Left lung (tissue), 10 donors: ENCODE results near the gene M1AP. TPM values are rescaled to one million over a fixed set of nuclear protein-coding genes. Genes with fewer than 3 reads are reported as not detected.

ENCODE experiments used
- ATAC-seq: fragments of 200-7000 bp; cut with Tn5 transposase; one replicate; pipeline ENCODE4 v1.9.1; 2020; ENCODE audit warnings: moderate library complexity
- DNase-seq, 4 donors: peaks; one replicate each; pipeline ENCODE4 v3.0.0-alpha.2; 2013 to 2020
- H3K27ac ChIP-seq, 2 donors: fragments of 200-600 bp; sonication (generic) in 1 of 2; one replicate each; pipeline versions ENCODE4 v1.5.0 to v1.8.0; 2020 to 2021
- H3K27me3 ChIP-seq, 2 donors: fragments of 200-600 bp; sonication (generic) in 1 of 2; one replicate each; pipeline versions ENCODE4 v1.5.0 to v1.8.0; 2020 to 2021
- H3K36me3 ChIP-seq, 2 donors: fragments of 200-600 bp; sonication (generic) in 1 of 2; one replicate each; pipeline versions ENCODE4 v1.5.0 to v1.8.0; 2020 to 2021
- H3K4me1 ChIP-seq, 2 donors: fragments of 200-600 bp; one replicate each; pipeline ENCODE4 v1.8.0; 2021
- H3K4me3 ChIP-seq, 2 donors: fragments of 200-600 bp; sonication (generic) in 1 of 2; one replicate each; pipeline versions ENCODE4 v1.5.0 to v1.8.0; 2020 to 2021; ENCODE audit warnings: mild to moderate bottlenecking in 1 of 2
- H3K9me3 ChIP-seq, 2 donors: fragments of 200-600 bp; sonication (generic) in 1 of 2; one replicate each; pipeline versions ENCODE4 v1.5.0 to v1.8.0; 2020 to 2021
- intact Hi-C, 2 donors: fragments of 100-400 bp; cut with DNase I; formaldehyde crosslinking; loops; one replicate each; pipeline versions ENCODE4 v1.11.2 to v1.14.2; 2022
- polyA plus RNA-seq, 6 donors: library from polyadenylated mRNA; unstranded; fragments of 120-200 nt; gene quantifications; one replicate each; pipeline ENCODE4 v1.2.1, GENCODE V29; 2013; ENCODE audit not compliant: insufficient read length in 6 of 6
- total RNA-seq, 2 donors: library from RNA; stranded (reverse); fragmentation: NEBNext Ultra II Directional; extraction: Animal tissue kit (Norgen Biotek cat#: 25700); gene quantifications; one replicate each; pipeline ENCODE4 v1.2.1, GENCODE V29; 2021
- TF ChIP-seq, protein P1 (sequence below), 2 donors: fragments of 200-600 bp; sonication (generic) in 1 of 2; IDR thresholded peaks; one replicate each; pipeline versions ENCODE4 v1.5.0 to v1.8.0; 2021; ENCODE audit warnings: antibody characterized with exemption in 2 of 2
- donor health status: DM: no; HTN: yes; CAD: no.
- donor health status: DM: no; HTN: no; CAD: no.

Gene M1AP
- total and polyA plus RNA-seq, 8 donors: 0.14 to 1.1 (median 0.36) TPM

DNA sequence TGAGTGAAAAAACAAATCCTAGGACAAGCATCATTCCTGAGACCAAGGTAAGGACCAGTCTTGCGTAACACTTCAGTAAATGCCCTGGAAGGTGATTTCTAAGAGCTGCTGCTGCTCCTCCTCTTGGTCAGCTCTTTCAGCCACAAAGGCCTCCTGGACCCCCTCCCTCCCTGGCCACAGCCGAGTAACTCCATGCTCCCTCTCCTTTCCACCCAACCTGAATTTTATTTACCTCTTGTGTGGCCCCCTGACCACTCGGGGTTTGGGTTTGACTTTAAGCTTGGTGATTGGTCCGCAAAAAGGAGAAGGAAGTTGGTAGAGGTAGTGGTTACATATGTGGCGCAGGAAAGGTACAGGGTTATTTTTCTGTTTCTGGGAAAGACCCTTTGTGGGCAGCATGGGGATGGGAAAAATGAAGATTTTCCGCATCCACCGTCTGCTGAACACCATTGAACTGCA is 109.2 kb downstream of the M1AP start:
- Histone ChIP-seq H3K4me3 (no peak overlapping the region), H3K27ac (no peak overlapping the region), H3K9me3 (no peaks in the 10 kb centered on the region), H3K27me3 (no peaks in the 10 kb centered on the region), H3K36me3 (peaks cover 0 to 3% of the 10 kb centered on the region in 2 donors), H3K4me1 (peaks cover 0 to 4% of the 10 kb centered on the region in 2 donors)
- ATAC-seq (peak; percentile 52), DNase-seq (no peak)
- intact Hi-C loops: no loop called here
- TF ChIP-seq, protein P1, sequence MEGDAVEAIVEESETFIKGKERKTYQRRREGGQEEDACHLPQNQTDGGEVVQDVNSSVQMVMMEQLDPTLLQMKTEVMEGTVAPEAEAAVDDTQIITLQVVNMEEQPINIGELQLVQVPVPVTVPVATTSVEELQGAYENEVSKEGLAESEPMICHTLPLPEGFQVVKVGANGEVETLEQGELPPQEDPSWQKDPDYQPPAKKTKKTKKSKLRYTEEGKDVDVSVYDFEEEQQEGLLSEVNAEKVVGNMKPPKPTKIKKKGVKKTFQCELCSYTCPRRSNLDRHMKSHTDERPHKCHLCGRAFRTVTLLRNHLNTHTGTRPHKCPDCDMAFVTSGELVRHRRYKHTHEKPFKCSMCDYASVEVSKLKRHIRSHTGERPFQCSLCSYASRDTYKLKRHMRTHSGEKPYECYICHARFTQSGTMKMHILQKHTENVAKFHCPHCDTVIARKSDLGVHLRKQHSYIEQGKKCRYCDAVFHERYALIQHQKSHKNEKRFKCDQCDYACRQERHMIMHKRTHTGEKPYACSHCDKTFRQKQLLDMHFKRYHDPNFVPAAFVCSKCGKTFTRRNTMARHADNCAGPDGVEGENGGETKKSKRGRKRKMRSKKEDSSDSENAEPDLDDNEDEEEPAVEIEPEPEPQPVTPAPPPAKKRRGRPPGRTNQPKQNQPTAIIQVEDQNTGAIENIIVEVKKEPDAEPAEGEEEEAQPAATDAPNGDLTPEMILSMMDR (IDR thresholded peaks at IDR 0.05): no peak

DNA sequence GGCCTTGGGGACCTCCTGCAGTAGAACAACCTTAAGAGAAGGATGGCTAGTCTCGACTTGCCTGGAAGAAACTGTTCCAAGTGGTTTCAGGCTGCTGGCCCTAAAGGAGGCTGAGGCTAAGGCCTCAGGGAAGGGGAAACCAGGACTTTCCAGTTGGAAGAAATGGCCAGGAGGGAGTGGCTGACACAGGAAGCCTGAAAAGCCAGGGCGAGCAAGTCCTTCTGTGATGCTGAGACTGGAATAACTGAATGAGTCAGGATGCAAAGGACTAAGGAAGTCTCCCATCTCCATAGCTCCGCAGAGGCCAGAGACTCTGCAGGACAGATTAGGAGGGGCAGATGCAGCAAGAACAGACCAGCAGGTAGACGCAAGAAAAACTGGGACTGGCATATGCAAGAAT is 111.0 kb downstream of the M1AP start:
- ATAC-seq: no peak

DNA sequence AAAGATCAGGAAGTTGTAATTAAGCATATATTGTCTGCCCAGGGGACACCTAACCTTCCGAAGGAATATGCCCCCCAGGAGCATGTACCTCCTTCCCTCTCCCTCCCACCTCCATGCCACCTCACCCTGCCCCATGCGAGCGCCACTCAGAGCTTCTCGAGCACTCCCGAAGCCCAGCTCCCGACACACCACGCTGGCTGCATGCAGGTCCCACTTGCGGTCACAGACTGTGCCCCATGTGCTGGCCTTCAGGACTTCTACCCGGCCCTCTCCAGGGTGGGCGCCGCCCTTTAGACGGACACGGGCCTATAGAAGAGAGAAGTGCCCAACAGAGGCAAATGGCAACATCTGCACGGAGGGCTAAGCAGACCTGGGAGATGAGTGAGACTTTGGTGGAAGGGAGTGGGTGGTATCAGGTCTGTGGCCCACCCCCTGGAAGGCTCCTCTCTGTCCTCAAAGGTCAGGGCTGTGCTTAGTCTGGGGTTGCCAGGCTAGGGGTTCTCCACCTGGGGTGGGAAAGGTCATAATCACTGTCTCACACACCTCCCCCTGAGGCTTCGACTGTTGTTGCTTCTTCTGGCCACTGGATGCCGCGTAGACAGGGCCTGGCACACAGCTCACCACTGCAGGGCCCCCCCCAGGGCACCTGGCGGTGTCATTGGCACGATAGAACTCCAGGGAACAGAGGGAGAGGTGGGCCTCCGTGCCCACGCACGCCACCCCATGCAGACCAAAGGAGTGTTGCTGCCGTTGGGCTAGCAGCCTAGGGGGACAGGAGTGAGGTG is 111.8 kb downstream of the M1AP start:
- no peaks in the 10 kb centered on the region for H3K27me3 ChIP-seq
- H3K27ac ChIP-seq: no peak overlapping the region
- ATAC-seq: no peak
- no peak overlapping the region for H3K4me3 ChIP-seq
- peaks cover 0 to 8% of the 10 kb centered on the region in 2 donors for H3K4me1 ChIP-seq
- intact Hi-C loops: no loop called here
- no peak for DNase-seq
- TF ChIP-seq, protein P1 (IDR thresholded peaks at IDR 0.05): no peak
- peaks cover 0 to 22% of the 10 kb centered on the region in 2 donors for H3K36me3 ChIP-seq
- no peaks in the 10 kb centered on the region for H3K9me3 ChIP-seq

More for the DNA sequence above, 111.0 kb downstream of the M1AP start:
- TF ChIP-seq, protein P1 (IDR thresholded peaks at IDR 0.05): no peak
- Histone ChIP-seq H3K4me3 (no peak overlapping the region), H3K27me3 (no peaks in the 10 kb centered on the region), H3K36me3 (peaks cover 0 to 18% of the 10 kb centered on the region in 2 donors), H3K4me1 (peaks cover 0 to 4% of the 10 kb centered on the region in 2 donors), H3K27ac (no peak overlapping the region), H3K9me3 (no peaks in the 10 kb centered on the region)
- DNase-seq: no peak
- intact Hi-C loops: no loop called here

DNA sequence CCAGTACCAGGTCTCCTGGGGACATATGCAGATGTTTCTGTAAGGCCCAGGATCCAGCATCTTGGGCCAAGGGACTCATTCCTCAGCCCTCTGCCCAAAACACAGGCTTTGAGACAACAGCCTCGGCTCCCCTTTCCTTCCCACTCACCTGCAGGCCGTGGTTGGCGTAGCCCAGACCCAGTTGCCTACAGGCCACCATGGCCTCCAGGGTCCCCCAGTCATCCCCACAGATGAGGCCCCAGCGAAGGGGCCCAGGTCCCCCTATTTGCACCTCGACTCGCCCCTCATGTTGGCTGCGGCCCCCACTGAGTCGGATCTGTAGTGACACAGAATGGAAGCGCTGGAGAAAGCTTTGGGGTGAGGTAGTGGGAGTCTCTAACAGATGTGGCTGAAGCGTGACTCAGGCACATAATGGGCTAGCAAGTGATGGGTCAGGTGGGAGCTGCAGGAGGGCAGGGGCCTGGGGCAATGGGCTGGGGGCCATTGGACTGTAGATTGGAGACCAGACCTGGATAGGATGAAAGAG is 112.6 kb downstream of the M1AP start:
- Histone ChIP-seq H3K9me3 (no peaks in the 10 kb centered on the region), H3K36me3 (peaks cover 0 to 22% of the 10 kb centered on the region in 2 donors), H3K27me3 (no peaks in the 10 kb centered on the region), H3K4me1 (peaks cover 3 to 17% of the 10 kb centered on the region in 2 donors), H3K4me3 (no peak overlapping the region), H3K27ac (no peak overlapping the region)
- intact Hi-C loops: no loop called here
- TF ChIP-seq, protein P1 (IDR thresholded peaks at IDR 0.05): no peak
- DNase-seq: no peak
- ATAC-seq: no peak

DNA sequence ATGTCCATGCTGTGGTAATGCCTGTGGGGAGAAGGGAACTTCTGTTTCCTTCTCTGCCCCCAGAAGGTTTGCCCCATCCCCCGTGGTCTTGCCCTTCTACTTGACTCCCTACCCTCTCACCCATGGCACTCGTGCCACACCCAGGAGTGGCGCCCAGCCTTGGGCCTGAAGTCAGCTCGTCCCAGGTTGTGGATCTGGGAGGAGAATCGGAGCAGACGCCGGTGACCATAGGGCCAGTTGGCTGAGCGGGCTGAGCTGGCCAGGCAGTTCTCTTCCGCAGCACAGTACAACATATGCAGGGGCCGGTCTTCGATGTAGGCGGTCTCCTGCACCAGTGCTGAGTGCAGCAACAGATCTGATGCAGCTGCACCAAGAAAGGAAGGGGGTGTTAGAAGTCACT is 113.7 kb downstream of the M1AP start:
- Histone ChIP-seq H3K4me1 (peaks cover 3 to 14% of the 10 kb centered on the region in 2 donors), H3K27me3 (no peaks in the 10 kb centered on the region), H3K36me3 (peaks cover 0 to 22% of the 10 kb centered on the region in 2 donors), H3K4me3 (no peak overlapping the region), H3K27ac (no peak overlapping the region), H3K9me3 (no peaks in the 10 kb centered on the region)
- intact Hi-C loops: no loop called here
- no peak for DNase-seq
- ATAC-seq: no peak
- TF ChIP-seq, protein P1 (IDR thresholded peaks at IDR 0.05): no peak
